ENCODE data around the gene LMX1B.

GRCh38 chr9:126687930-126688461 lies 74.3 kb downstream of the LMX1B start:
- no peak for TF ChIP-seq CTCF (conservative IDR thresholded peaks at IDR 0.05)
- TF ChIP-seq ZFX (IDR thresholded peaks at IDR 0.05): no peak

All from C4-2B (cell line).